Testis (tissue), 3 donors: ENCODE results near the gene LRRC43. TPM values are rescaled to one million over a fixed set of nuclear protein-coding genes. Genes with fewer than 3 reads are reported as not detected.

Experiments
- DNase-seq: peaks from one replicate; pipeline ENCODE4 v3.0.0-alpha.2; 2019
- H3K27ac ChIP-seq, 2 donors: fragments of 200-600 bp; sonication (generic); one replicate each; pipeline ENCODE4 v1.5.1; 2019
- H3K27me3 ChIP-seq: fragments of 200-600 bp; sonication (generic); one replicate; pipeline ENCODE4 v1.5.1; 2019
- H3K36me3 ChIP-seq: fragments of 200-600 bp; sonication (generic); one replicate; pipeline ENCODE4 v1.5.1; 2017; ENCODE audit warnings: low read depth; ENCODE audit errors: missing control alignments
- H3K4me1 ChIP-seq: fragments of 200-600 bp; sonication (generic); one replicate; pipeline ENCODE4 v1.5.1; 2019
- H3K4me3 ChIP-seq, 2 donors: fragments of 200-600 bp; sonication (generic); one replicate each; pipeline ENCODE4 v1.5.1; 2017 to 2019
- H3K9me3 ChIP-seq: fragments of 200-600 bp; sonication (generic); one replicate; pipeline ENCODE4 v1.5.1; 2017
- CTCF ChIP-seq, 3 experiments: fragments of 450-650 bp in 2 of 3; fragments of 200-600 bp in 1 of 3; sonication (generic) in 1 of 3; IDR thresholded peaks; one replicate each; pipeline ENCODE4 v1.5.1; 2016 to 2019; ENCODE audit warnings: antibody characterized with exemption in 3 of 3, mild to moderate bottlenecking in 2 of 3, moderate library complexity in 1 of 3
- POLR2A ChIP-seq: fragments of 450-650 bp; IDR thresholded peaks from one replicate; pipeline ENCODE4 v1.6.1; 2017; ENCODE audit warnings: antibody characterized with exemption, mild to moderate bottlenecking, moderate library complexity
- WGBS, 2 donors: methylation state at CpG; one replicate each; pipeline ENCODE4 v1.1.5; 2018; 5-methylcytosine and 5-hydroxymethylcytosine counted together
- intact Hi-C: fragments of 100-400 bp; cut with DNase I; formaldehyde crosslinking; loops from one replicate; pipeline ENCODE4 v1.15.1; 2023; ENCODE audit warnings: low total_unique reads
- polyA plus RNA-seq: library from polyadenylated mRNA; stranded (reverse); fragments of 350-450 nt; fragmentation: Illumina TruSeq; extraction: RNeasy Lipid Tissue Mini Kit (QIAGEN cat#74804); gene quantifications from one replicate; pipeline ENCODE4 v1.2.3, GENCODE V29; 2014; ENCODE audit warnings: low read depth, low replicate concordance; ENCODE audit not compliant: insufficient read depth
- total RNA-seq, 2 donors: library from RNA; depleted of rRNA; stranded (reverse); fragments of >200 nt; gene quantifications; one replicate each; pipeline ENCODE4 v1.2.3, GENCODE V29; 2016

LRRC43 gene
- total and polyA plus RNA-seq, 3 donors from 2014 or later = 10.8 to 16.6 (median 11.0) TPM

- 84 to 90% methylated on average over 19 to 21 of the region's 21 CpGs for whole genome bisulfite sequencing, 2 donors
Observed at GRCh38 chr12:122141911-122142725, 40.8 kb upstream of the LRRC43 start.

DNA sequence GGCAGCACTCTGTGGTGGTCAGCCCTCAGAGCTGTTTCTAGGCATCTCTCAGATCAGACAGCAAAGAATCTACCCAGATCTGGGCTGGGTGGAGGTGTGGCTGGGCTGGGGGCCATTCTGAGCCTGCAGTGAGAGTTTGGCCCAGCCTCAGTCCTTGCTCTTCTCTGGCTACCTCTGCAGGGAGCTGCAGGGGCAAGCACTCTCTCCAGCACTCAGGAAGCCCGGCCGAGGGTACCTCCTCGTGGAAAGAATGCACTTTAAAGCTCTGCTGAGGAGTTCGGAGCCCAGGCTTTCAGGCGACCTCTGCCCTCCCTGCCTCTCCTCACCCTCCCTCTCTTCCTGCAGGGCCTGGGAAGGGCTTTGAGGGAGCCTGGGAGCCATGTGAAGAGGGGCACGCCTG is 40.1 kb upstream of the LRRC43 start:
- H3K27me3 ChIP-seq = no peaks in the 10 kb centered on the region
- H3K4me3 ChIP-seq = no peak overlapping the region
- DNase-seq = no peak
- intact Hi-C loops = no loop called here
- TF ChIP-seq CTCF (IDR thresholded peaks at IDR 0.05) (no peak), POLR2A (no peak)
- WGBS, 2 donors = 50 to 73% methylated on average over 3 to 6 of the region's 6 CpGs
- H3K4me1 ChIP-seq = no peaks in the 10 kb centered on the region
- H3K27ac ChIP-seq = no peak overlapping the region
- no peaks in the 10 kb centered on the region for H3K9me3 ChIP-seq
- peaks cover 3% of the 10 kb centered on the region for H3K36me3 ChIP-seq

More at GRCh38 chr12:122141911-122142725, 40.8 kb upstream of the LRRC43 start:
- no peak for TF ChIP-seq POLR2A
- no peak for TF ChIP-seq CTCF (IDR thresholded peaks at IDR 0.05)
- Histone ChIP-seq H3K27ac (no peak overlapping the region), H3K27me3 (no peaks in the 10 kb centered on the region), H3K4me3 (no peak overlapping the region), H3K9me3 (no peaks in the 10 kb centered on the region), H3K36me3 (peaks cover 3% of the 10 kb centered on the region), H3K4me1 (no peaks in the 10 kb centered on the region)
- no peak for DNase-seq
- intact Hi-C loops = no loop called here

DNA sequence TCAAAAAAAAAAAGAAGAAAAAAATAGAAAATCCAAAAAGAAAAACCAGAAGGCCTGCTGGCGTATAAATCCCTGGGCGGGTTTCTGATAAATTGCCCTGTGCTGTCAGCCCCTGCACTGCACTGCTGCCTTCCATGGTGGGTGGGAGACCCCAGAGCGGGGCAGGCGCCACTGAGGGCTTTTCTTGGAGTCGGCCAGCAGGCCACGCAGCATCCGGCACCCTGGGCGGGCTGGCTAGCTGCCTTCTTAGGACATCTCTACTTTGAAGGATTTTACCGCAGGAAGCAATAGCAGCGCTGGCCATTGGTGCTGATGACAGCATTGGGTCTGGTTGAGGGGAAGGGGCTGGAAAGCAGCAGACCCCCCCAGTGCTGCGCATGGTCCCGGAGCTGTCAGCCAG is 38.0 kb upstream of the LRRC43 start:
- Histone ChIP-seq H3K36me3 (peaks cover 3% of the 10 kb centered on the region), H3K4me3 (no peak overlapping the region), H3K27me3 (no peaks in the 10 kb centered on the region), H3K4me1 (no peaks in the 10 kb centered on the region), H3K9me3 (no peaks in the 10 kb centered on the region), H3K27ac (no peak overlapping the region)
- no peak for TF ChIP-seq CTCF (IDR thresholded peaks at IDR 0.05)
- TF ChIP-seq POLR2A = no peak
- intact Hi-C loops = no loop called here
- no peak for DNase-seq
- 93 to 95% methylated on average over 11 to 12 of the region's 12 CpGs for WGBS, 2 donors

DNA sequence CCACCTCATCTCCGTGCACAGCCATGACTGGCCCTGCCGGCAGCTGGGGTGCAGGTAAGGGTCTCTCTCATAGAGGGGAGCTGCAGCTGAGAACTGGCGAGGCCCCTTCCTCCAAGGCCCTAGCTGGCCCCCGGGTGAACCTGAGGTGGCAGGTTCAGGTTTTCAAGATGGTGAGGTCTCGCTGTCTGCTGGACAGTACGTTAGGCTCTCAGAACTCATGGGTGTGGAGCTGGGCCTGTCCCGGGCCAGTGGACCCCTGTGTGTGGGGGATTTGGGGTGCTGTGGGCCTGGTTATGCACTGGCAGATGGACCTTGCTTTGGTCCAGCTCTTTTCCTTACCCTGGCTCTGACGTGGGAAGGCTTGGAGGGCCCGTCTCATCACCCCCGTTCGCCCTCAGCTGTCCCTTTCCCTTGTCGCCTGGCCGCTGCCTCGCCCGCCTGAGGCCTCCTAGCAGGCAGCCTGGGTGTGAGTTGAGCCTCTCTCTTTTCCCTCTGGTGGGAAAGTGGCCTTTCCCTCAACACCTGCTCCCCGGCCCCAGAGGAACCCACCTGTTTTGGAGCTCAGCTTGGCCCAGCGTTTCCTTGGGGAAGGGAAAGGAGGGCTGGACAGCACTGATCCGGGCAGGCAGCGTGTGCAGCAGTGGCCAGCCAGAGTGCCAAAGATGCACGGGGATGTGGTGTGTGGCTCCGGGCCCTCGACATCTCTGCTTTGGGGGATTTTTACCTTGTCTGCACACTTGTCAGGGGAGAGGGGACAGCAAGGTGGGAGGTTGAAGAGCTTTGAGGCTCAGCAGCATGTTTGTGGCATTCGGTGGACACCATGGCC is 37.2 kb upstream of the LRRC43 start:
- TF ChIP-seq CTCF (IDR thresholded peaks at IDR 0.05) = no peak
- TF ChIP-seq POLR2A = no peak
- WGBS, 2 donors = 92 to 94% methylated on average over 12 to 23 of the region's 23 CpGs
- Histone ChIP-seq H3K4me3 (no peak overlapping the region), H3K36me3 (peaks cover 3% of the 10 kb centered on the region), H3K27me3 (no peaks in the 10 kb centered on the region), H3K27ac (no peak overlapping the region), H3K4me1 (no peaks in the 10 kb centered on the region), H3K9me3 (no peaks in the 10 kb centered on the region)
- no peak for DNase-seq
- intact Hi-C loops = no loop called here
